Activated CD4-positive, CD25-positive, alpha-beta regulatory T cell (primary cell): Measurements from ENCODE around the gene SLC22A31.
A peak's percentile ranks its signal among the peaks of the same experiment; 100 is the strongest.

Experiments
- DNase-seq, 4 experiments: peaks; one replicate each; lab custom pipeline; 2025; lab: John Stamatoyannopoulos, UW

Gene SLC22A31

DNA sequence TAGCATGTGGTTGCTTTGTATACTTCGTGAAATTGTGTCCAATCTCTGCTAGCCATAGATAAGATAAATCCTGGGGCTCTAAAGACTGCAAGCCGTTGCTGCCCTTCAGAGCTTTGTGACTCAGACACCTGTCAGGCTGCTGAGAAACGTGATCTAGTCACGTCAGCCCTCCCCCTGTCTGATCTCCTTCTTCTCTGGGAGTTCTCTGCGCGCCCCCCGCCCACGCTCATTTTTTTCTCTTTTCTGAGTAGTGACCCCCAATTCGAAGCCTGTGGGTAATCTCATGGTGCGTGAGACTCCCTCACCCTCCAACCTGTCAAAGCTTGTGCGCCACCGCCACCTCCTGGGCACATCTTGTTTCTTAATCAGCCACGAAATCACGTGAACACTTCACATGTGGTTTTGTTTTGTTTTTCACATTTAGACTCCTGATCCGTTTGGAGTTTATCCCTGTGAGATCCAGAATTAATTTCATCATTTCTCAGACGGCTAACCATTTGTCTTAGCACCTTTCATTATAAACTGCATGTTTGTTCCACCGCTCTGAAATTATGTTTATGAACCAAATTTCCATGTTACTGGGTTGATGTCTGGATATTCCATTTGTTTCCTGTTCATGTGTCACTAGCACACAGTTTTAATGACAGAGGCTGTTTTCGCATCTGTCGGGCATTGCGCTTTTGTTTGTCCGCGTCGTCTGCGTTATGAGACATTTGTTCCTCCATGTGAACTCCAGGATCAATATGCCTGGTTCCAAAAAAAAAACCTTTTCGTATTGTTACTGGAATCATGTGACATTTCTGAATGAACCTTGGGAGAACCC is 16.2 kb upstream of the SLC22A31 start:
- DNase-seq, result peak; percentile 52 to 70 (median 60)

DNA sequence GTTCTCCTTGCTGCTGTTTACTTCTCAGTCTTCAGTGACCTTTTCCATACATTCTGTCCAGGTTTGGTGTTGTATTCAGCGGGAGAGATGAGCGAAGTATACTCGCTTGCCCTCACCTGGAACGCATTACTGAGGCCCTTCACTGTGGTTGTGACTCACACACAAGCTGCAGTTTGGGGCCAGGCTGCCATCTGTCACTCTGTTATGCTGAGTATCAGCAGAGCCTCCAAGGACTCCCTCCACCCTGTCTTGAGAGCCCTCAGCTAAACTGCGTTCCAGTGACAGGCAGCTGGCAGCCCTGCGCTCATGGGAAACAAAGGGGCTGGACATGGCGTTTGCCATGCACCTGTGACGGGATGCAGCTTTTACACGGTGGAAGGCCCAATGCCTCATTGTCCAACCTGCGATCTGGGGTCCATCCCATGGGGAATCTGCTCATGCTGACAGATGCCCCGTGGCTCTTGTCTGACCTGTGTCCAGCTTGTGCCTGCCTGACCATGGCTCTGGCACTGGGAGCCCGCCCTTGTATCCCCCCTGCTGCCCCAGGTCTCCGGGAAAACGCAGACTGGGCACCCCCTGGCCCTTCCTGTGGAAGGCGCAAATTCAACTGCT is 10.7 kb upstream of the SLC22A31 start:
- DNase-seq, result no peak

DNA sequence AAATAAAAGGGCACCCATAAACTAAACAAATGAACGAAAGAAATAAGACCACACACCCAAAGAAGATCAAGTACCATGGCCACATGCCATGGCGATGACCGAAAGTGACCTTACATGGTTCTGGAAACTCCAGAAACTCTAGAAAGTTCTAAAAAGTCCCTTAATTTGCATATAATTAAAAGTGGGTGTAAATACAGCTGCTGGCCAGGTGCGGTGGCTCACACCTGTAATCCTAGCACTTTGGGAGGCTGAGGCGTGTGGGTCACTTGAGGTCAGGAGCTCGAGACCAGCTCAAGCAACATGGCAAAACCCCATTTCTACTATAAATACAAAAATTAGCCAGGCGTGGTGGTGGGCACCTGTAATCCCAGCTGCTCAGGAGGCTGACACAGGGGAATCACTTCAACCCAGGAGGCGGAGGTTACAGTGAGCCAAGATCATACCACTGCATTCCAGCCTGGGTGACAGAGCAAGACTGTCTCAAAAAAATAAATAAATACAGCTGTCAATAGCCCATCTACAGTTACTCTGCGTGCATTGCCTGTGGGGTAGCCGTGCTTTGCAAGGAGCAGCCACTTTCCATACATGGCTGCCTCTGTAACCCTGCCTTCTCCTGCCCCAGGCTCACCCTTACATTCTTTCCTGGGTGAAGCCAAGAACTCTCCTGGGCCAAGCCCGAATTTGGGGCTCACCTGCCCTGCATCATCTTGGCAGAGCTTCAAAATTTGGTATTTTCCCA is 10.0 kb upstream of the SLC22A31 start:
- DNase-seq, result no peak

DNA sequence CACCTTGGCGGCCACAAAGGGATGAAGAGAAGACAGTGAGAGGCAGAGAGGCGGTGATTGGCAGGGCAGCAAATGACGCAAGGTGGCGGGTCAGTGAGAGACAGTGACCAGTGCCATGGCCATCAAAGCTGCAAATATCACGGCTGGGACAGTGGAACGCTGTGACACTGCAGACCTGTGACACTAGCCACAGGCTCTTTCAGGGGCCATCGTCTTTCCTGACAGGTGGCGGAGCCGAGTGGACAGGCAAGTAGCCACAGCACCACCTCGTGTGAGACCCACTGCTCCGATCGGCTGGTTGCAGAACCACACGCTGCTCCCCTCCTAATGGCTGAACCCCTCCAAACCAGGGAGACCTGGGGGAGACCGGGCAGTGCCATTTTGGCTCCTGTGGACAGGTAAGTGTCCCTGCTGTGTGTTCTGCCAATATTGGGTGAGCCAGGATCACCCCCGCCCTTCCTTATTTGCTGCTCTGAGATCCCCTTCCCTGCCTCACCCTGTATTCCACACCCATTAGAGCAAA is 9.2 kb upstream of the SLC22A31 start:
- DNase-seq, result no peak

DNA sequence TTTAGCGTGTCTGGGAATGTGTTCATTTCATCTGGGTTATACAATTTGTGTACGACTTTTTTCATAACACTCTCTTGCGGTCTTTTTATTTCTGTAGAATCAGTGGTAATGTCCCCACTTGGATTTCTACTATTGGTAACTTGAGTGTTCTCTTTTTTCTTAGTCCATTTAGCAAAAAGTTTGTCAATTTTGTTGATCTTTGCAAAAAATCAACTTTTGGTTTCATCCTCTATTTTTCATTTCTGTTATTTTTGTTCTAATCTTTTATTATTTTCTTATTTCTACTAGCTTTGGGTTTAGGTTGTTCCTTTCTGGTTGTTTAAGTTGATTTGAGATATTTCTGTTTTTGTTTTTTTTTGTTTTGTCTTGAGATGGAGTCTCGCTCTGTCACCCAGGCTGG is 7.7 kb upstream of the SLC22A31 start:
- DNase-seq, result no peak

DNA sequence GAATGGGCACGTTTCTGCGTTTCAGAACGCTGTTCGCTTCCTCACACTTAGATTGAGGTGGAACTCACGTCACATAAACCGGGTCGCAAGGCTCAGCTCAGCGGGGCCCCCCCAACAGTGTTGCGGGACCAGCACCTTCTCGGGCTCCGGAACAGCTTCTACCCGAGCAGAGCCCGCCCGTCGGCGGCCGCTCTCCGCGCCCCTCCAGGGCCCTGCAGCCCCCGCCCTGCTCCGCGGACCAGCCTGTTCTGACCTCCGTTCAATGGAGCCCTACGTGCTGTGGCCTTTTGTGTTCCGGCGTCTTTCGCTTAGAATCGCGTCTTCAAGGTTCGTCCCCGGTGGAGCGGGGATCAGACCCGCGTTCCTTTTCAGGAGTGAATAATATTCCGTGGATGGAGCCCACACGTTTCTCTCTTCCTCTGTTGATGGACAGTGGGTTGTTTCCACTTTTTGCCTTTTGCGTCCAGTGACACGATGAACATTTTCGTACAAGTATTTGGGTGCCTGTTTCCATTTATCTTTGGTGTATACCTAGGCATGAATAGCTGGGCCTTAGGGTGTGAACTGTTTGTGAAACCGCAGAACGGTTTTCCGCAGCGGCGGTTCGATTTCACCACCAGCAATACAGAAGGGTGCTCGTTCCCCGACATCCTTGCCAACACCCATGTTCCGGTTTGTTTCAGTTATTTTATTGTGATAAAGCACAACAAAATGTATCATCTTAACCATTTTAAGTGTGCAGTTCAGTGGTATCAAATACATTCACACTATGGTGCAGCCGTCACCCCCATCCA is 2.3 kb upstream of the SLC22A31 start:
- DNase-seq, result no peak

DNA sequence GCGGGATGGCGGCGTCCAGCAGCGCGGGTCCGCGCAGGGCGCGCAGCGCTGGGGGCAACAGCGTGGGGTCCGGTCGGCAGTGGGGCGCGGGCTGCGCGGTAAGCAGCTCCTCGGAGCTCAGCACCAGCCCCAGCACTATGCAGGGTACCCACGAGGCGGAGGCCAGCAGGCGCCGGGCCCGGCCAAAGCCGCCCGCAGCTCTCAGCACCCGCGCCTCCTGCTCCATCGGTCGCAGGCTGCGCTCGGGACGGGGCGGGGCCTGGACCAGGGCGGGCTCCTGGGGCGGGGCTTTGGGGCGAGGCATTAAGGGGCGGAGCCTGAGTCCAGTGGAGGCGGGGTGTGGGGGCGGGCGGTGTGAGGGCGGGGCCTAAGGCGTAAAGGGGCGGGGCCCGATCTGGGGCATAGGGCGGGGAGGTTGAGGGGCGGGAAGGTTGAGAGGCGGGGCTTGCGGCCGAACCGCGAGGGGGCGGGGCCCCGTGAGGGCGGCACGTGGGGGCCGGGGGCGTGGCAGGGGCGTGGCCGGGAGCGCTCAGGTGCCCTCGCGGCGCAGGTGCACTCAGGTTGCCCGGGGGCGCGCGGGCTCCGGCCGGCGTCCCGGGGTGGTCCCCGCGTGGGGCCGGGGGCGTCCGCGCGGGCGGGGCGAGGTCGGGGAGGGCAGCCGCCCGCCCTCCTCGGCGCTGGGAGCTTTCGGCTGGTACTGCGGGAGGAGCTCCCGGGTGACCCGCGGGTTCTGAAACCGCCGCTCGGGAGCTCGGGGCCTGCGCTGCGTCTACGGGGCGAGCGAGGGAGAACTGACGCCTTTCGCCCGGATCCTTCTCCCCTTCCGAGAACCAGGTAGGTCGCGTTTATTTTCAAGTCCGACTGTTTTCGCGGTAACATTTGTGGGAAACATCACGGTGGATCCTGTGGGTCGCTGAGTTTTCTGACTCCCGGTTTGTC is 1.4 kb upstream of the SLC22A31 start:
- peak; percentile 46 to 66 (median 53) for DNase-seq

DNA sequence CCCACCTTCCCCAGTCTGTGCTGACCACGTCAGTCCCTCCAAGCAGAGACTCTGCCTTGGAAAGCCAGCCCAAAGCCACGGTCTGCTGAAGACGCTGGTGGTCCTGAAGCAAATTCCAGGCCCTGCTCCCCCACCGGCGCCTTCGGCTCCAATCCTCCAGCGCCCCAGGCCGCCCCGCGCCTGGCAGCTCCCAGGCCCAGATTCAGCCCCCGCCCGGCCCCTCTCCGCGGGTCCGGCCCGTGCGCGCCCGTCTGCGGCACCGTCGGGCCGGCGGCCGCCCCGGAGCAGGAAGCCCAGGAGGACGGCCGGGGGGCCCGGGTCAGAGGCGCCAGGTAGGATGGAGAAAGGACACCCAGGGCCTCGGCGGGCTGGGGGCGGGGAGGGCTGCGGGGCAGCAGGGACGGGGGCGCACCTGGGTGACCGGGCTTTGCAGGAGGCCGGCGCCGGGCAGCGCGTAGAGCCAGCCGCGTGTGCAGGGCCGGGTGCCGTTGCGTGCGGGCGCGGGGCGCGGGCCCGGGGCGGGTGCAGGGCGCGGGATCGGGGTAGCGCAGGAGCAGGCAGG is 594 bp upstream of the SLC22A31 start:
- DNase-seq, result no peak

DNA sequence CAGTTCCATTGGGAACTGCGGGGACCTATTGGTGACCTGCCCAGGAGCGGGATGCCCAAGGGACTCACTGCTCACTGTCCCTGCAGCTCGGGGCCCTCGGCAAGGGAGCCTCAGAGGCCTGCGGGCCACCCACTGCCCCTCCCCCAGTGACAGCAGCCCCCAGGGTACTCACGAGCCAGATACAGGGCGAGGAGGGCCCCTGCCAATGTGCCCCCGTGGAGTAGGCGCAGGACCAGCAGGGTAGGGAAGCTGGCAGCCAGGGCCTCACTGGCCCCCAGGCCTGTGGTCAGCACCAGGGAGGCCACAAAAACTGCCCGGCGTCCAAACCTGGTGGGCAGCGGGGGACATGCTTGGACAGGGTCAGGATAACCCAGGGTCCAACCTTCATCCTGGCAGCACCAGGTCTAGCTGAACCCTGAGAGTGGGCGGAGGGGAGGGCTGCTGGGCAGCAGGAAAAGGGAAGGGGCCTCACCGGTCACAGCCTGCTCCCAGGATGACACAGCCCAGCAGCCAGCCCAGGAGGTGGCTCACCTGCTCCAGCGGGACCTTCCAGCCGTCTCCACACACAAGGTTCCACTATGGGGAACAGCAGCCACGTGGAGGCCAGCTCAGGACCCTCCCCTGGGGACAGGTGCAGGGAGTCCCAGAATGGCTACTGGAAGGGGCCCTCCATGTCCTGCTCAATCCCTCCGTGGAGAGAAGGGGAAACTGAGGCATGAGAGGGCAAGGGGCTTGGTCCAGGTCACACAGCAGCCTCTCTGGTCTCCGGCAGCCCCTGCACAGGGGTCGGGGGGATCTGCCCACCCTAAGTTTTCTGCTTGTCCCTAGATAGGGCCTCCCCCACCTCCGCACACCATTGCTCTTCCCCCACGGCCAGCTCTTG is 855 bp downstream of the SLC22A31 start:
- DNase-seq, result no peak

DNA sequence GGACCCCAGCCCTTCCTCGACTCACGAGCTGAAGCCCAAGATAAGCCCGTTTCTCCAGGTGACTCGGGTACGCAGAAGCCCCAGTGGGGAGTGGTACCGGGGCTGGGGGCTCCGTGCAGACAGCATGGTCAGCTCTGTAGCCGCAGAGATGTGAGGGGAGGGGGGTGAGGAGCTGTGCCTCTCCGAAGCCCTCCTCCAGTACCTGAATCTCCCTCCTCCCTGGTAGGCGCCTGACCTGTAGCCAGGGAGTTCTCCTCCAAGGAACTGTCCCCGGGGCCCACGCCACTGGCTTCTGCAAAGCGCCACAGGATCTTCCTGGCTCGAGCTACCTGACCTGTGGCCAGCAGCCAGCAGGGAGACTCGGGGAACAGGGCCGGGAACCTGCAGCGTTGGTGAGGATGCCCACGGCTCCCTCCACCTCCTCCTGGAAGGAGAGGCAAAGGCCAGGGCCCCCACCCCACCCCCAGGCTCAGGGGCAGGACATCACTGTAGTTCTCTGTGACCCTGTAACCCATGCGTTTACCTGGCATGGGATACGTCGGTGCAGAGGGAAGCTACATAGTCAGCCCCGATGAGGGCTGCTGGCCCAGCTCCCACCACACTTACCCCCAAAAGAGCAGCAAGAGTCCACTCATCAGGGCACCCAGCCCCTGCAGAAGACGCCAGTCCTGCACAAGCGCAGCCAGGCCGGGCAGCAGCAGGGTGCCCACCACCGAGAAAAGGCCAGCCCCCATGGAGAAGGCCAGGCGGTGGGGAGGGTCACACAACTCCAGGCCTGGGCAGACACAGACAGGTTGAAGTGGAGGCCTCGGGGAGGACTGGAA is 1.7 kb downstream of the SLC22A31 start:
- DNase-seq, result no peak

DNA sequence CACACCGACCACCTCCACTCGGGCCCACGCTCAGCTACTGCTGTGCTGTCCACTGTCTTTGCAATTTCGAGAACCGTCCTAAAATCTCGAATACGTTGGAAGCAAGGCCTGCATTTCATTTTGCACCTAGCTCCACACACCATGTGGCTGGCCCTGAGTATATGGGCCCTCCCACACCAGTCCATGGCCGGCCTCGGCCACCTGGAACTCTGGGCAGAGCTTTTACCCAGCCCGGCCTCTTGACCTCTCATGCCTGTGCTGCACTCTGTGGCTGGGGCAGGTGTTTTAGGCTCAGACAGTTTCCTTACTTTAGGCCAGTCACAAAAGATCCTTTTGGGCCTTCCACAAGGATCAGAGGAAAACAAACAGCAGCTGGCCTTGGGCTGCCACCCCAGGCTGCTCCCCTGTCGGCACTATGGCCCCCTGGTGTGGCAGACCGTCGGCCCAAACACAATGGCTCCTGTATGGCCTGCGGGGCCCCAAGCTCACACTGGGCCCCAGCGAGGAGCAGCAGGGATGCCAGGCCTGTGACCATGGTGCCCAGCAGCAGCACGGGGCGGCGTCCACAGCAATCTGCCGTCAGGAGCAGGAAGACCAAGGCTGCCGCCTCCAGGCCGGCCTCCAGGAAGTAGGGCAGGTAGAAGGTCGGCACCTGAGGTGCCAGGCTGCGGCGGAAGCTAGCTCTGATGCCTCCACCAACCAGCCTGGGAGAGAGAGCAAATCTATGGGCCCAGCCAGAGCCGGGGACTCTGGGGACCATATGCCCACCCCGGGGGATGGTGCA is 2.5 kb downstream of the SLC22A31 start:
- DNase-seq, result no peak

DNA sequence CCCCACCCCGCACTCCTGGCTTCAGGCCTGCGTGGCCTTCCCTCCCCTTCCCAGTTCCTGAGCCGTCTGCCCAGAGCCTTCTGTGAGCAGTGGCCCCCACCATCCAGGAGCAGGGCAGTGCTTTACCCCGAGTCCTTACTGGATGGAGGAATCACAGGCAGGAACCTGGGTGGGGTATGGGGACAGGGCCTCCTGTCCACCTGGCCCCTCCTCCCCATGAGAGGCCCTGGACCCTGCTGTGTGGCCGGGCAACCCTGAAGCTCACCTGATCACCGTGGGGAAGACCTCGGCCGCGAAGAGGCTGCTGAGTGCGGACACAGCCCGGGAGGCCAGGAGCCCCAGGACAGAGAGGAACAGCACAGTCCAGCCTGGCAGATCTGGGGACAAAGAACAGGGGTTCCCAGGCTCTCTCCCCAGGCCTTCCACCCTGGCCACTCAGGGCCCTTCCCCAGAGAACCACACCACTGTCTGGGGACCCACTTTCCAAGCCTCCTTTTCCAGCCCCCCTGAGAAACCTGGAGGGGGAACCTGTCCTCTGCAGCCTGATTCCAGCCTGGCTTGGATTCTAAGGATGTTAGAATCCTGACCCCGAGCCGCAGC is 3.2 kb downstream of the SLC22A31 start:
- no peak for DNase-seq

DNA sequence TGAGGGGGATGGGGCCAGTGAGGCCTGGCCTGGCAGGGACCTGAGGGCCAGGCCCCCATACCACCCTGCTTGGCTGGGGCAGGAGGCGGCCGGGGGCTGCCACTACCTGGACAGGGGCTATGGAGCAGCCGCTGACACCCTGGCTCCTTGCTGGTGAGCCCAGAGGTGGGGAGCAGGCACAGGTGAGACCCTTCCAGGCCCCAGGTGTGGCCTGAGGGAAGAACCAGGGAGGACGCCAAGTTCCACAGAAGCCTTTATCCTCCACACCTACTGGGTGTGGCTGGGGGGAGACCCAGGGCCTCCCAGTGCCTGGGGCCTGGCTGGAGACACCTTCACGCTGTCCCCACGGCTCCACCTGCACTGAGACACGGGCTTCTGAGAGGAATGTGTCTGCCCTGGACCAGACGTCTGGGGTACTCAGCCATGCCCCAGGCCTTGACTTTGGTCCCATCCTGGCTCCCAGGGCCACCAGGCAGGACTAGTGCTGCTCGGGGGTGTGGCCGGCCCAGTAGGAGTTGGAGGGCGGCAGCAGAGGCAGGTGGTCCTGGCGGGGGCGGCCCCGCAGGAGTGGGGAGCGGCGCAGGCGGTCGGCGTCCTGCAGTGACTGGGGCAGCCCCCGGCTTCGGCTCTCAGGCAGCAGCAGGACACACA is 4.7 kb downstream of the SLC22A31 start:
- no peak for DNase-seq

DNA sequence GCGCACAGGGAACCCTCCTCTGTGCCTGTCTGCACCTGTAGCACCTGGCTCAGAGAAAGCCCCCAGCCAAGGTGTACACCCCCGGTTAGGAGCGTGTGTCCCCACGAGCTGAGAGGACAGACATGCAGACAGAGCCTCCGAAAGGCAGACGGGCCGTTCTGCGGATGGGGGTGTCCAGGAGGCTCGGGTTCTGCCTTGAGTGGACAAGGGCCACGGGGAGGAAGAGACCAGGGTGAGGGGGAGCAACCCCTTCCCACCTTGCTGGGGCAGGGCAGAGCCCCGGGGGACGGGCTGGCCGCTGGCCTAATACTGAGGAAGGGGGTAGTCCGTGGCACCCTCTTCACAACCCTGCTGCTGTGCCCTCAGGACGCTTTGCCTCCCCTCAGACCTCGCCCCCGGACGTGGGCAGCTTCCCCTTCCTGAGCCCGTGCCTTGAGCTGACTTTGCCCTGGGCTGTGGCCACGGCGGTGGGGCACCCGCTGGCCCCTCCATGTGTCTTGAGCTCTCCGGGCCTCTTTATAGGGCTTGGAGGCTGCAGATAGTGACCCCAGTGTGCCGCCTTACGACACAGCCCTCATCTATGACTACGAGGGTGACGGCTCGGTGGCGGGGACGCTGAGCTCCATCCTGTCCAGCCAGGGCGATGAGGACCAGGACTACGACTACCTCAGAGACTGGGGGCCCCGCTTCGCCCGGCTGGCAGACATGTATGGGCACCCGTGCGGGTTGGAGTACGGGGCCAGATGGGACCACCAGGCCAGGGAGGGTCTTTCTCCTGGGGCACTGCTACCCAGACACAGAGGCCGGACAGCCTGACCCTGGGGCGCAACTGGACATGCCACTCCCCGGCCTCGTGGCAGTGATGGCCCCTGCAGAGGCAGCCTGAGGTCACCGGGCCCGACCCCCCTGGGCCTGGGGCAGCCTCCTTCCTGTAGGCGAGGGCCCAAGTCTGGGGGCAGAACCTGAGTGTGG is 5.7 kb downstream of the SLC22A31 start:
- DNase-seq, result no peak

DNA sequence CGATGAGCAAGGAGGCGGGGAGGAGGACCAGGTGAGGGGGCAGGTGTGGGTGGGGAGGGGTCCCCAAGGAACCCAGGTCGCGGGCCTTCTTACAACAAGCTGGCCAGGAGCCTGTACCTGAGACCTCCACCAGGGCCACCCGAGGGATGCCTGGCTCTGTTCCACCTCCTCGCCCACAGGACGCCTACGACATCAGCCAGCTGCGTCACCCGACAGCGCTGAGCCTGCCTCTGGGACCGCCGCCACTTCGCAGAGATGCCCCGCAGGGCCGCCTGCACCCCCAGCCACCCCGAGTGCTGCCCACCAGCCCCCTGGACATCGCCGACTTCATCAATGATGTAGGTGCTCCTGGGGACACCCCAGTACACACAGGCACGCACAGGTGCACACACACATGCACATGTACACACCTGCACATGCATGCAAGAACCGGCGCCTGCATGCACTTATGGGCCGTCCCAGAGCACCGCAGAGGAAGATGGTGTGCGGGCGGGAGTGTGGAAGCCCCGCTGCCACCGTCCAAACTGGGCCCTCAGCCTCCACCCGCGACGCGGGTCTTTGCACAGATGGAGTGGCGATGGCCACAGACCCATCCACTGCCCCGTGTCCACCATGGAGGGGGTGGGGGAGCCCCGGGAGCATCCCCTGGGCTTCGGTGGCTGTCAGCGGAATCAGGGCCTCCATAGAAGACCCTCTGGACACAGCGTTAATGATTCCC is 6.6 kb downstream of the SLC22A31 start:
- DNase-seq, result no peak
